Thoracic aorta (tissue), 2 donors: ENCODE data around the gene B3GALT4. TPM values are rescaled to one million over a fixed set of nuclear protein-coding genes. Genes with fewer than 3 reads are reported as not detected.

Experiments used
- ATAC-seq: fragments of 150-250 bp; one replicate; pipeline ENCODE4 v1.8.0; 2017; ENCODE audit warnings: low read depth; ENCODE audit not compliant: insufficient number of reproducible peaks, low FRiP score
- DNase-seq: peaks from one replicate; pipeline ENCODE4 v3.0.0-alpha.2; 2020; ENCODE audit warnings: low spot score
- H3K27ac ChIP-seq, 2 donors: fragments of 200-600 bp; sonication (generic); 1 replicate in 1 of 2; 2 replicates in 1 of 2; pipeline ENCODE4 v1.5.1; 2016; ENCODE audit warnings: mild to moderate bottlenecking in 2 of 2, moderate library complexity in 2 of 2
- H3K27me3 ChIP-seq: fragments of 200-600 bp; sonication (generic); replicated peaks from 2 replicates; pipeline ENCODE4 v1.6.0; 2016; ENCODE audit warnings: mild to moderate bottlenecking; ENCODE audit not compliant: insufficient read depth
- H3K36me3 ChIP-seq: fragments of 200-600 bp; sonication (generic); one replicate; pipeline ENCODE4 v1.5.1; 2016
- H3K4me1 ChIP-seq, 2 donors: fragments of 200-600 bp; sonication (generic); 1 replicate in 1 of 2; 2 replicates in 1 of 2; pipeline versions ENCODE4 v1.5.1 to v1.6.0; 2016; ENCODE audit warnings: low read depth in 2 of 2, mild to moderate bottlenecking in 1 of 2; ENCODE audit not compliant: control insufficient read depth in 1 of 2
- H3K4me3 ChIP-seq: fragments of 200-600 bp; sonication (generic); 2 replicates; pipeline ENCODE4 v1.5.1; 2016; ENCODE audit warnings: mild to moderate bottlenecking
- H3K9me3 ChIP-seq: fragments of 200-600 bp; sonication (generic); 2 replicates; pipeline ENCODE4 v1.5.1; 2016
- CTCF ChIP-seq: fragments of 200-600 bp; sonication (generic); IDR thresholded peaks from one replicate; pipeline ENCODE4 v1.5.1; 2019; ENCODE audit warnings: antibody characterized with exemption
- total RNA-seq, 2 donors: library from RNA; depleted of rRNA; stranded (reverse); fragments of >200 nt; gene quantifications; one replicate each; pipeline versions ENCODE4 v1.1.0 to v1.2.3, GENCODE V29; 2016

Gene B3GALT4
- total RNA-seq, 2 donors from 2014 or later: 18.1 to 27.3 TPM

GRCh38 chr6:33317669-33318425, 40.9 kb downstream of the B3GALT4 start, which contains the start of gene ZBTB22:
TSS of gene ZBTB22 (minus strand) at chr6:33317744. CDS start at chr6:33316916, 828 bp downstream.
- H3K27me3 ChIP-seq: no peaks in the 10 kb centered on the region
- peak; percentile 100 for DNase-seq
- H3K36me3 ChIP-seq: peaks cover 16% of the 10 kb centered on the region
- H3K4me3 ChIP-seq: peak within 1 kb of the TSS; percentile 76
- TF ChIP-seq CTCF: no peak
- H3K9me3 ChIP-seq: no peaks in the 10 kb centered on the region
- ATAC-seq: peak; percentile 88
- H3K4me1 ChIP-seq: peaks cover 52 to 69% of the 10 kb centered on the region in 2 donors
- peak within 1 kb of the TSS; percentile 66 to 75 for H3K27ac ChIP-seq

- H3K27me3 ChIP-seq: no peaks in the 10 kb centered on the region
- no peak for ATAC-seq
- peaks cover 52 to 71% of the 10 kb centered on the region in 2 donors for H3K4me1 ChIP-seq
- no peak for TF ChIP-seq CTCF
- DNase-seq: no peak
- peak overlapping the region; percentile 66 to 75 for H3K27ac ChIP-seq
- no peaks in the 10 kb centered on the region for H3K9me3 ChIP-seq
- peaks cover 16% of the 10 kb centered on the region for H3K36me3 ChIP-seq
- peak overlapping the region; percentile 76 for H3K4me3 ChIP-seq
Observed at GRCh38 chr6:33318426-33319073, 41.6 kb downstream of the B3GALT4 start.

- DNase-seq (no peak), ATAC-seq (no peak)
- Histone ChIP-seq H3K36me3 (peaks cover 16% of the 10 kb centered on the region), H3K4me3 (peak overlapping the region; percentile 33), H3K4me1 (peaks cover 53 to 68% of the 10 kb centered on the region in 2 donors), H3K27me3 (no peaks in the 10 kb centered on the region), H3K27ac (peak overlapping the region; percentile 47 to 75), H3K9me3 (no peaks in the 10 kb centered on the region)
- no peak for TF ChIP-seq CTCF
Observed at GRCh38 chr6:33319939-33320314, 43.0 kb downstream of the B3GALT4 start.

DNA sequence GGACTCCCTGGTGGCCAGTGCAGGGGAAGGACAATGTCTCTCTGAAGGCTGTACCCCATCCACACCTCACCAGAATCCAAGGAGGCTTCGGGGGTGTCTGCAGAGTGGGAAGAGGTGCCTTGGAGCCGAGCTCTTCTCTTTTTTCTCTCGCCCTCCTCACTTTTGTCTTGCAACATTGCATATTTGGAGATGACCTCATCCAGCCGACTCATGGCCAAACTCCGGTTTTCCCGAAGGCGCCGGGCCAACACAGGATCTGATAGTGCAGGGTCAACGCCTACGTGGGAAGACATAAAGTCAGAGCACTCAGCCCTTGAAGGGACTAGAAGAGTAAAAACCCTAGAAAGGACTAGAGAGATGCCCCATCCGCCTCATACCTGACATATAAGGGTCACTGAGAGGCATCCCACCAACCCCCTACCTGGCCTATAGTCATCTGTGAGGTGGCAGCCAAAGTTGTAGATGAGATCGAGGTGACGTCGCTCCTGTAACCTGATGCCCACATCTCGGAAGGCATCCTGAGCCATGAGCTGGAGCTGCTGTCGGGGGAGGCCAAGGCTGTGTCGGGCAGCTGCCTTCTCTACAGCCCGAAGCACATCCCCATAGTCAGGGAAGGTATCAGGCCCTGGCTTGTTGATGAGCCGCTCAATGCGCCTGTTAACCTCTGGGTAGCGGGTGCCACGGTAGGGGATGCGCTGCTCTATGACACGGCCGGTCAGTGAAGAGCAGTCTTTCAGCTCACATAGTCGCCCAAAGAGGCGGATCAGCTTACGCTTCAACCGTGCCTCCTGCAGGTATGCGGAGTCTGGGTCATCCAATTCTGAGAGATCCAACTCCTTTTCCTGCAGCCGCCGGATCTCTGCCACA, 43.6 kb downstream of the B3GALT4 start:
- H3K27me3 ChIP-seq: no peaks in the 10 kb centered on the region
- H3K4me1 ChIP-seq: peaks cover 49 to 61% of the 10 kb centered on the region in 2 donors
- H3K27ac ChIP-seq: peak overlapping the region; percentile 70 to 75
- no peaks in the 10 kb centered on the region for H3K9me3 ChIP-seq
- H3K36me3 ChIP-seq: peaks cover 16% of the 10 kb centered on the region
- peak overlapping the region; percentile 33 for H3K4me3 ChIP-seq
- ATAC-seq (no peak), DNase-seq (no peak)
- no peak for TF ChIP-seq CTCF
